HepG2 (cell line): ENCODE data around the gene LMNA. TPM values are rescaled to one million over a fixed set of nuclear protein-coding genes. Genes with fewer than 3 reads are reported as not detected.
A peak's percentile ranks its signal among the peaks of the same experiment; 100 is the strongest.

Experiments used
- DPF2 ChIP-seq: sonication (generic); formaldehyde crosslinking; IDR thresholded peaks from 2 replicates; pipeline ENCODE4 v1.4.0; 2020; ENCODE audit warnings: mild to moderate bottlenecking, low read depth, missing genetic modification reagents, borderline replicate concordance
- FOXK2 ChIP-seq: fragments of 450-650 bp; IDR thresholded peaks from 2 replicates; pipeline ENCODE4 v1.6.1; 2016
- HMGXB4 ChIP-seq, 2 experiments: sonication (generic) in 1 of 2; formaldehyde crosslinking in 1 of 2; IDR thresholded peaks; 2 replicates each; pipeline versions ENCODE4 v1.4.0 to v1.6.1; 2018 to 2020; ENCODE audit warnings: missing genetic modification reagents in 2 of 2, borderline replicate concordance in 1 of 2, low read depth in 1 of 2, mild to moderate bottlenecking in 1 of 2, missing biosample characterization in 1 of 2
- HOXA5 ChIP-seq: sonication (generic); formaldehyde crosslinking; IDR thresholded peaks from 2 replicates; pipeline ENCODE4 v1.4.0; 2020; ENCODE audit warnings: missing genetic modification reagents
- ISL2 ChIP-seq: sonication (generic); formaldehyde crosslinking; IDR thresholded peaks from 2 replicates; pipeline ENCODE4 v1.5.0; 2020; ENCODE audit warnings: missing genetic modification reagents
- PAX8 ChIP-seq: sonication (generic); formaldehyde crosslinking; IDR thresholded peaks from 2 replicates; pipeline ENCODE4 v1.8.0; 2022; ENCODE audit warnings: mild to moderate bottlenecking, missing genetic modification reagents, borderline replicate concordance
- PHF5A ChIP-seq: IDR thresholded peaks from one replicate; pipeline ENCODE4 v1.6.1; 2018; ENCODE audit warnings: low read depth, missing genetic modification reagents; ENCODE audit not compliant: unreplicated experiment
- RARG ChIP-seq: sonication (generic); formaldehyde crosslinking; IDR thresholded peaks from 2 replicates; pipeline ENCODE4 v1.4.0; 2020; ENCODE audit warnings: low read depth, mild to moderate bottlenecking, missing genetic modification reagents
- TEAD3 ChIP-seq: optimal IDR thresholded peaks from 2 replicates; pipeline ENCODE3; 2016; ENCODE audit warnings: borderline replicate concordance
- THYN1 ChIP-seq: sonication (generic); formaldehyde crosslinking; IDR thresholded peaks from 2 replicates; pipeline ENCODE4 v1.8.1; 2023; ENCODE audit warnings: low read depth, mild to moderate bottlenecking, moderate library complexity, missing genetic modification reagents, borderline replicate concordance
- ZBTB8A ChIP-seq: sonication (generic); formaldehyde crosslinking; IDR thresholded peaks from 2 replicates; pipeline ENCODE4 v1.4.0; 2020; ENCODE audit warnings: mild to moderate bottlenecking, low read depth, missing genetic modification reagents, borderline replicate concordance
- ZNF121 ChIP-seq: sonication (generic); formaldehyde crosslinking; IDR thresholded peaks from 2 replicates; pipeline ENCODE4 v1.5.0; 2020; ENCODE audit warnings: mild to moderate bottlenecking, missing genetic modification reagents
- ZNF256 ChIP-seq: sonication (generic); formaldehyde crosslinking; conservative IDR thresholded peaks from 2 replicates; pipeline ENCODE4 v1.4.0; 2020; ENCODE audit warnings: missing genetic modification reagents
- ZNF441 ChIP-seq: sonication (generic); formaldehyde crosslinking; IDR thresholded peaks from 2 replicates; pipeline ENCODE4 v1.7.0; 2021; ENCODE audit warnings: missing genetic modification reagents, borderline replicate concordance
- ZNF512B ChIP-seq: sonication (generic); formaldehyde crosslinking; IDR thresholded peaks from 2 replicates; pipeline ENCODE4 v1.5.1; 2020; ENCODE audit warnings: missing genetic modification reagents, mild to moderate bottlenecking, borderline replicate concordance
- ZNF557 ChIP-seq: sonication (generic); formaldehyde crosslinking; IDR thresholded peaks from 2 replicates; pipeline ENCODE4 v1.4.0; 2020; ENCODE audit warnings: missing genetic modification reagents
- ZNF567 ChIP-seq: sonication (generic); formaldehyde crosslinking; IDR thresholded peaks from 2 replicates; pipeline ENCODE4 v1.8.1; 2023; ENCODE audit warnings: mild to moderate bottlenecking, missing genetic modification reagents, borderline replicate concordance
- ZNF776 ChIP-seq: sonication (generic); formaldehyde crosslinking; IDR thresholded peaks from 2 replicates; pipeline ENCODE4 v1.4.0; 2020; ENCODE audit warnings: mild to moderate bottlenecking, missing genetic modification reagents
- ZXDC ChIP-seq: sonication (generic); formaldehyde crosslinking; IDR thresholded peaks from 2 replicates; pipeline ENCODE4 v1.5.0; 2020; ENCODE audit warnings: mild to moderate bottlenecking, missing genetic modification reagents
- polyA plus RNA-seq, 8 experiments: library from polyadenylated mRNA; depleted of rRNA in 3 of 8; stranded (reverse) in 7 of 8; unstranded in 1 of 8; fragments of >200 nt; fragmentation: Illumina TruSeq in 4 of 8; extraction: Trizol in 4 of 8; gene quantifications; 2 replicates each; pipeline versions ENCODE4 v1.2.1 to v1.2.3, GENCODE V29; 2011 to 2016; ENCODE audit warnings: low read depth in 4 of 8, missing spikeins in 1 of 8, mixed read lengths in 1 of 8; ENCODE audit not compliant: insufficient read depth in 1 of 8
- total RNA-seq, 5 experiments: library from RNA; depleted of rRNA; stranded (reverse); fragments of >200 nt; fragmentation: Illumina TruSeq; extraction: Trizol; gene quantifications; 2 replicates each; pipeline ENCODE4 v1.2.3, GENCODE V29; 2016; ENCODE audit warnings: low read depth in 1 of 5
- TF ChIP-seq, protein P1 (sequence below): conservative IDR thresholded peaks from 2 replicates; pipeline ENCODE4 v1.6.1; 2018; ENCODE audit warnings: missing genetic modification reagents

LMNA gene
- total and polyA plus RNA-seq, 2 of the 13 experiments (the other 11 are each of a cell fraction or from before 2014, with no cell fraction given) = 107 to 225 TPM

DNA sequence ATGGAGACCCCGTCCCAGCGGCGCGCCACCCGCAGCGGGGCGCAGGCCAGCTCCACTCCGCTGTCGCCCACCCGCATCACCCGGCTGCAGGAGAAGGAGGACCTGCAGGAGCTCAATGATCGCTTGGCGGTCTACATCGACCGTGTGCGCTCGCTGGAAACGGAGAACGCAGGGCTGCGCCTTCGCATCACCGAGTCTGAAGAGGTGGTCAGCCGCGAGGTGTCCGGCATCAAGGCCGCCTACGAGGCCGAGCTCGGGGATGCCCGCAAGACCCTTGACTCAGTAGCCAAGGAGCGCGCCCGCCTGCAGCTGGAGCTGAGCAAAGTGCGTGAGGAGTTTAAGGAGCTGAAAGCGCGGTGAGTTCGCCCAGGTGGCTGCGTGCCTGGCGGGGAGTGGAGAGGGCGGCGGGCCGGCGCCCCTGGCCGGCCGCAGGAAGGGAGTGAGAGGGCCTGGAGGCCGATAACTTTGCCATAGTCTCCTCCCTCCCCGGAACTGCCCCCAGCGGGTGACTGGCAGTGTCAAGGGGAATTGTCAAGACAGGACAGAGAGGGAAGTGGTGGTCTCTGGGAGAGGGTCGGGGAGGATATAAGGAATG lies 505 bp downstream of the LMNA start (continued):
- no peak for TF ChIP-seq HOXA5 (CRISPR knock-in tag)
- no peak for TF ChIP-seq ZNF256
- no peak for TF ChIP-seq ISL2 (CRISPR knock-in tag)
- TF ChIP-seq PHF5A (CRISPR knock-in tag) = no peak
- TF ChIP-seq ZBTB8A = no peak
- TF ChIP-seq TEAD3 (CRISPR knock-in tag) = peak; percentile 3
- TF ChIP-seq ZNF121 (CRISPR knock-in tag) = no peak
- TF ChIP-seq ZNF567 (CRISPR knock-in tag) = peak; percentile 34; the same call in 1 of the 2 replicates
- no peak for TF ChIP-seq RARG (CRISPR knock-in tag)
- no peak for TF ChIP-seq DPF2 (CRISPR knock-in tag)
- peak in 1 of 2 experiments; percentile 63; a peak in 3 of 4 replicates for TF ChIP-seq HMGXB4 (CRISPR knock-in tag; IDR thresholded peaks at IDR 0.05; ENCODE audit: borderline replicate concordance in 1 of 2, low read depth in 1 of 2)
- no peak for TF ChIP-seq PAX8 (CRISPR knock-in tag)
- TF ChIP-seq ZNF557 (CRISPR knock-in tag) = no peak
- 0 out of 2 replicates have a peak, but pooled peaks have one; percentile 10 for TF ChIP-seq ZNF512B (CRISPR knock-in tag)
- TF ChIP-seq ZXDC (CRISPR knock-in tag) = peak; percentile 8; the same call in 1 of the 2 replicates
- TF ChIP-seq, protein P1, sequence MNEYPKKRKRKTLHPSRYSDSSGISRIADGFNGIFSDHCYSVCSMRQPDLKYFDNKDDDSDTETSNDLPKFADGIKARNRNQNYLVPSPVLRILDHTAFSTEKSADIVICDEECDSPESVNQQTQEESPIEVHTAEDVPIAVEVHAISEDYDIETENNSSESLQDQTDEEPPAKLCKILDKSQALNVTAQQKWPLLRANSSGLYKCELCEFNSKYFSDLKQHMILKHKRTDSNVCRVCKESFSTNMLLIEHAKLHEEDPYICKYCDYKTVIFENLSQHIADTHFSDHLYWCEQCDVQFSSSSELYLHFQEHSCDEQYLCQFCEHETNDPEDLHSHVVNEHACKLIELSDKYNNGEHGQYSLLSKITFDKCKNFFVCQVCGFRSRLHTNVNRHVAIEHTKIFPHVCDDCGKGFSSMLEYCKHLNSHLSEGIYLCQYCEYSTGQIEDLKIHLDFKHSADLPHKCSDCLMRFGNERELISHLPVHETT = no peak; the same call in 1 of the 2 replicates
- no peak for TF ChIP-seq THYN1
- TF ChIP-seq ZNF776 = peak; percentile 5; the same call in 1 of the 2 replicates
- TF ChIP-seq ZNF441 (CRISPR knock-in tag) = peak; percentile 40; the same call in 1 of the 2 replicates
- TF ChIP-seq FOXK2 = no peak
